H1 (cell line): ENCODE measurements around the gene MARS1.

Source experiments
- CBX5 ChIP-seq: fragments of 300-800, 300-1000 bp; sonication (generic); IDR thresholded peaks from 2 replicates; pipeline ENCODE4 v1.7.1; 2016; ENCODE audit warnings: antibody characterized with exemption, low read length, low read depth
- EZH2 ChIP-seq: fragments of 200-600 bp; sonication (generic); IDR thresholded peaks from 2 replicates; pipeline ENCODE4 v1.7.1; 2012; ENCODE audit warnings: low read depth, mild to moderate bottlenecking, moderate library complexity, low read length, inconsistent platforms; ENCODE audit not compliant: severe bottlenecking
- NRF1 ChIP-seq: IDR thresholded peaks from 2 replicates; pipeline ENCODE4 v1.6.1; 2011; ENCODE audit warnings: mild to moderate bottlenecking, low read depth, low read length, improper control_type of control experiment
- POLR2AphosphoS5 ChIP-seq: IDR thresholded peaks from 2 replicates; pipeline ENCODE4 v1.6.1; 2011; ENCODE audit warnings: low read depth, low read length
- SP1 ChIP-seq: IDR thresholded peaks from 2 replicates; pipeline ENCODE4 v1.6.1; 2011; ENCODE audit warnings: low read depth, low read length
- SRF ChIP-seq: IDR thresholded peaks from 2 replicates; pipeline ENCODE4 v1.6.1; 2011; ENCODE audit warnings: mild to moderate bottlenecking, low read depth, low read length, moderate library complexity

DNA sequence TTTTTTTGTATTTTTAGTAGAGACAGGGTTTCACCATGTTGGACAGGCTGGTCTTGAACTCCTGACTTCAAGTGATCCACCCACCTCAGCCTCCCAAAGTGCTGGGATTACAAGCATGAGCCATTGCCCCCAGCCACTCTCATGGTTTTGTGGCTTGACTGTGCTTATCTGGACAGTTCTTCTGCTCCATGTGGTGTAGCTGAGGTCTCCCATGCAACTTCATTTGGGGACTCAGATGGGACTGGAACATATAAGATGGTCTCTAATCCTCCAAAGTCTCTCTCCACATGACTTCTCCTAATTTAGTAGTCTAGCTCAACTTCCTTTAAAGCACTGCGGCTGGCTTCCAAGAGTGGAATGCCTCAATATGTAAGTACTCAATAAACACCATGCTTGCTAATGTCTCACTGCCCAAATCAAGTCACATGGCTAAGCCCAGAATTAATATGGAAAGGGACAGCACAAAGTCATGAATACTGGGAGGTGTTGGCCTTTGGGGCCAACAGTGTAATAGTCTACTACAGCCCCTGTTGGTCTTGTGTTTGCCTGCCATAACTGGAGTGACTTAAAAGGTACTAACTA is 45.9 kb upstream of the MARS1 start:
- TF ChIP-seq SP1 = no peak
- no peak for TF ChIP-seq POLR2AphosphoS5
- no peak for TF ChIP-seq NRF1
- TF ChIP-seq SRF = no peak
- TF ChIP-seq CBX5 = no peak
- TF ChIP-seq EZH2 = no peak
